ENCODE results near the gene GCKR.

The GCKR gene

DNA sequence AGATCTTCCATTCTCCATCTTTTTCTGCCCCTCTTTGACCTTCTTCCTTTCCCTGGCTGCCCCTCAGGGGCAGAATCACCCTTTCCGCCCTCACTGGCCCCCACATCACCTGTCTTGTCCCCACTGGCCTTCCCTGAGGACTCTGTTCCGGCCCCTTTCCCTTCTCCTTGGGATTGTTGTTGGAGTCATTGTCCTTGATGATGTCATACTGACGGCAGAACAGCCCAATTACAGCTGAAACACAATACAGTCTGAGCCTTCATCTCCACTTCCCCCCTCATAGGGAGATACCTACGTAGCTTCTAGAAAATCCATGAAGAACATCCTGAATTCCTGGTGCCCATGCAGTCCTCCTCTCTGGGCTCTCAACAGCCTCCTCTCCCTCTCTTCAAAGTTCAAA lies 4.1 kb upstream of the GCKR start:
- Histone ChIP-seq H3K9ac (ENCODE audit: low read length) (no peak overlapping the region), H3K27me3 (replicated peaks; ENCODE audit: control insufficient read depth, insufficient read depth, low read length) (no peaks in the 10 kb centered on the region), H3K36me3 (ENCODE audit: control insufficient read depth, insufficient read depth, low read length, severe bottlenecking) (peaks cover 24% of the 10 kb centered on the region), H3K4me3 (ENCODE audit: low read length) (no peak overlapping the region), H3K4me1 (ENCODE audit: control insufficient read depth, insufficient read depth, low read length) (peaks cover 36% of the 10 kb centered on the region), H3K9me3 (ENCODE audit: control insufficient read depth, low read length) (no peaks in the 10 kb centered on the region)
- DNase-seq (ENCODE audit: low read depth) = no peak

- Histone ChIP-seq H3K4me3 (ENCODE audit: low read length) (peak overlapping the region; percentile 77), H3K27me3 (replicated peaks; ENCODE audit: control insufficient read depth, insufficient read depth, low read length) (no peaks in the 10 kb centered on the region), H3K9ac (ENCODE audit: low read length) (peak overlapping the region; percentile 88), H3K4me1 (ENCODE audit: control insufficient read depth, insufficient read depth, low read length) (peaks cover 32% of the 10 kb centered on the region), H3K9me3 (ENCODE audit: control insufficient read depth, low read length) (no peaks in the 10 kb centered on the region), H3K36me3 (ENCODE audit: control insufficient read depth, insufficient read depth, low read length, severe bottlenecking) (peaks cover 24% of the 10 kb centered on the region)
- DNase-seq (ENCODE audit: low read depth) = no peak
Observed at GRCh38 chr2:27493948-27494283, 2.7 kb upstream of the GCKR start.

GRCh38 chr2:27494284-27494943 lies 2.2 kb upstream of the GCKR start:
- H3K4me1 ChIP-seq (ENCODE audit: control insufficient read depth, insufficient read depth, low read length) = peaks cover 28% of the 10 kb centered on the region
- peak overlapping the region; percentile 77 for H3K4me3 ChIP-seq (ENCODE audit: low read length)
- H3K27me3 ChIP-seq (replicated peaks; ENCODE audit: control insufficient read depth, insufficient read depth, low read length) = no peaks in the 10 kb centered on the region
- H3K9ac ChIP-seq (ENCODE audit: low read length) = peak overlapping the region; percentile 88
- peaks cover 24% of the 10 kb centered on the region for H3K36me3 ChIP-seq (ENCODE audit: control insufficient read depth, insufficient read depth, low read length, severe bottlenecking)
- H3K9me3 ChIP-seq (ENCODE audit: control insufficient read depth, low read length) = no peaks in the 10 kb centered on the region
- DNase-seq (ENCODE audit: low read depth) = peak; percentile 48

DNA sequence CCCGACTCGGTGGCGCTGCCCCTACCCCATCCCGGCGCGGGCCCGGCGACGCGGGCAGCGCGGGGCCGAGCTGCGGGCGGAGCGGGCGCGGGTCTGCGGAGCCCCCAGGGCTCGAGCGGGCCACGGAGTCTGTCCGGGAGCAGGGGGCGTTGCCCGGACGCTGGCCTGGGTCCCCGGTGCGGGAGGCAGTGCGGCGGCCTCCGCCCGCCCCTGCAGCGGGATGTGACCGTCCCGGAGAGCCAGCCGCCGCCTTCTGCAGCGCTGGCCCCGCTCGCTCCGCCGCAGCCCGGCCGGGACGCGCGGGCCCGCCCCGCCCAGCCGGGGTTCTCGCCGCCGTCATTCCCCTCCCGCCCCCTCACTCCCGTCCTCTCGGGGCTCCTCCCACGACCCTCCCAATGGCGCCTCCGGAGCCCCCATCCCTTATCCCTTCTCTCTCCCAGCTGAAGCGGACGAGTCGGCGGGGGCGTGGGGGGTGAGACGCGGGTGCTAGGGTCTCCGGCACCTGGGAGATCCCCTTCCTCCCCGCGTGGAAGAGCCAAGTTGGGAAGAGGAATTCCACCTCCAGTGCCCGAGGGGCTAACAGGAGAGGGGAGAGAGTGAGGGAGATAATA lies 1.6 kb upstream of the GCKR start, which contains the start of gene FNDC4:
FNDC4 (minus strand) TSS at position 257 of the 611 bp plus-strand sequence. CDS start 521 bp downstream, outside the sequence.
- Histone ChIP-seq H3K4me3 (ENCODE audit: low read length) (peak within 1 kb of the TSS; percentile 77), H3K9ac (ENCODE audit: low read length) (peak within 1 kb of the TSS; percentile 88), H3K36me3 (ENCODE audit: control insufficient read depth, insufficient read depth, low read length, severe bottlenecking) (peaks cover 24% of the 10 kb centered on the region), H3K27me3 (replicated peaks; ENCODE audit: control insufficient read depth, insufficient read depth, low read length) (no peaks in the 10 kb centered on the region), H3K4me1 (ENCODE audit: control insufficient read depth, insufficient read depth, low read length) (peaks cover 28% of the 10 kb centered on the region), H3K9me3 (ENCODE audit: control insufficient read depth, low read length) (no peaks in the 10 kb centered on the region)
- DNase-seq (ENCODE audit: low read depth) = peak; percentile 67

GRCh38 chr2:27495840-27496356 lies 741 bp upstream of the GCKR start:
- no peaks in the 10 kb centered on the region for H3K9me3 ChIP-seq (ENCODE audit: control insufficient read depth, low read length)
- peaks cover 23% of the 10 kb centered on the region for H3K36me3 ChIP-seq (ENCODE audit: control insufficient read depth, insufficient read depth, low read length, severe bottlenecking)
- H3K4me1 ChIP-seq (ENCODE audit: control insufficient read depth, insufficient read depth, low read length) = peaks cover 28% of the 10 kb centered on the region
- H3K27me3 ChIP-seq (replicated peaks; ENCODE audit: control insufficient read depth, insufficient read depth, low read length) = no peaks in the 10 kb centered on the region
- H3K9ac ChIP-seq (ENCODE audit: low read length) = peak overlapping the region; percentile 88
- H3K4me3 ChIP-seq (ENCODE audit: low read length) = peak overlapping the region; percentile 77
- DNase-seq (ENCODE audit: low read depth) = no peak

DNA sequence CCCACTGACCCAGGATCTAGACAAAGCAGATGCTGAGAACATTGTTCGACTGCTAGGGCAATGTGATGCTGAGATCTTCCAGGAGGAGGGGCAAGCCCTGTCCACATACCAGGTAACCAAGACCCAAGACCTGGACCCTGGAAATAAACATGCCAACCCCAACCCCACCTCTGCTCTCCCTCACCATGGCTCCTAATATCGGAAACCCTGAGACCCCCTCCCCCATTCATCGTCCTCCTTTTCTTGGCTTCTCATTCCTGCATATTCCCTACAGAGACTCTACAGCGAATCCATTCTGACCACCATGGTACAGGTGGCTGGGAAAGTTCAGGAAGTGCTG lies 619 bp downstream of the GCKR start:
- H3K27me3 ChIP-seq (replicated peaks; ENCODE audit: control insufficient read depth, insufficient read depth, low read length) = no peaks in the 10 kb centered on the region
- H3K9ac ChIP-seq (ENCODE audit: low read length) = no peak overlapping the region
- peaks cover 34% of the 10 kb centered on the region for H3K4me1 ChIP-seq (ENCODE audit: control insufficient read depth, insufficient read depth, low read length)
- no peak overlapping the region for H3K4me3 ChIP-seq (ENCODE audit: low read length)
- H3K36me3 ChIP-seq (ENCODE audit: control insufficient read depth, insufficient read depth, low read length, severe bottlenecking) = peaks cover 9% of the 10 kb centered on the region
- H3K9me3 ChIP-seq (ENCODE audit: control insufficient read depth, low read length) = no peaks in the 10 kb centered on the region
- no peak for DNase-seq (ENCODE audit: low read depth)

DNA sequence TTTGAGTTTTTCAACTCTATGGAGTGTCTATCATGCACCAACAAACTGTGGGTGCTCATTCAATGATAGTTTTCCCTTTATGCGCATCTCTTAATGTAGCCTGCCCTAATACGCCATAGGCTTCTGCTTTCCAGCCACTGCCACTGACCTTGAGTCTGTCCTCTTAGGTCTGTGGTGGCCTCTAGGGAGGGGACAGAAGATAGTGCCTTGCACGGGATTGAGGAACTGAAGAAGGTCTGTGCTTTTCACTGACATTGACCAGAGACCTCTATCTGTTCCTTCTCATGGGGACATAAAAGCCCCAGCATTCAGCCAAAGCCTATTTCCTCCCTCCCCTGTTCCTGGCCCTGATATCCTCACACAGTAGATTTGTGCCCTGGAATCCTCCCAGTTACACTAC lies 2.3 kb downstream of the GCKR start:
- no peaks in the 10 kb centered on the region for H3K27me3 ChIP-seq (replicated peaks; ENCODE audit: control insufficient read depth, insufficient read depth, low read length)
- H3K9ac ChIP-seq (ENCODE audit: low read length) = no peak overlapping the region
- DNase-seq (ENCODE audit: low read depth) = no peak
- H3K9me3 ChIP-seq (ENCODE audit: control insufficient read depth, low read length) = no peaks in the 10 kb centered on the region
- H3K4me3 ChIP-seq (ENCODE audit: low read length) = no peak overlapping the region
- H3K36me3 ChIP-seq (ENCODE audit: control insufficient read depth, insufficient read depth, low read length, severe bottlenecking) = no peaks in the 10 kb centered on the region
- H3K4me1 ChIP-seq (ENCODE audit: control insufficient read depth, insufficient read depth, low read length) = peaks cover 25% of the 10 kb centered on the region

- Histone ChIP-seq H3K4me1 (ENCODE audit: control insufficient read depth, insufficient read depth, low read length) (peaks cover 15% of the 10 kb centered on the region), H3K9me3 (ENCODE audit: control insufficient read depth, low read length) (no peaks in the 10 kb centered on the region), H3K27me3 (replicated peaks; ENCODE audit: control insufficient read depth, insufficient read depth, low read length) (no peaks in the 10 kb centered on the region), H3K36me3 (ENCODE audit: control insufficient read depth, insufficient read depth, low read length, severe bottlenecking) (no peaks in the 10 kb centered on the region), H3K4me3 (ENCODE audit: low read length) (no peak overlapping the region), H3K9ac (ENCODE audit: low read length) (no peak overlapping the region)
- no peak for DNase-seq (ENCODE audit: low read depth)
Observed at GRCh38 chr2:27501042-27501441, 4.4 kb downstream of the GCKR start.

GRCh38 chr2:27502142-27502541 lies 5.5 kb downstream of the GCKR start:
- Histone ChIP-seq H3K4me1 (ENCODE audit: control insufficient read depth, insufficient read depth, low read length) (peaks cover 7% of the 10 kb centered on the region), H3K27me3 (replicated peaks; ENCODE audit: control insufficient read depth, insufficient read depth, low read length) (no peaks in the 10 kb centered on the region), H3K36me3 (ENCODE audit: control insufficient read depth, insufficient read depth, low read length, severe bottlenecking) (no peaks in the 10 kb centered on the region), H3K4me3 (ENCODE audit: low read length) (no peak overlapping the region), H3K9me3 (ENCODE audit: control insufficient read depth, low read length) (no peaks in the 10 kb centered on the region), H3K9ac (ENCODE audit: low read length) (no peak overlapping the region)
- DNase-seq (ENCODE audit: low read depth) = no peak

- Histone ChIP-seq H3K27me3 (replicated peaks; ENCODE audit: control insufficient read depth, insufficient read depth, low read length) (no peaks in the 10 kb centered on the region), H3K9ac (ENCODE audit: low read length) (no peak overlapping the region), H3K9me3 (ENCODE audit: control insufficient read depth, low read length) (no peaks in the 10 kb centered on the region), H3K4me1 (ENCODE audit: control insufficient read depth, insufficient read depth, low read length) (peaks cover 6% of the 10 kb centered on the region), H3K4me3 (ENCODE audit: low read length) (no peak overlapping the region), H3K36me3 (ENCODE audit: control insufficient read depth, insufficient read depth, low read length, severe bottlenecking) (no peaks in the 10 kb centered on the region)
- no peak for DNase-seq (ENCODE audit: low read depth)
Observed at GRCh38 chr2:27506587-27506986, 9.9 kb downstream of the GCKR start.

GRCh38 chr2:27507293-27507692 lies 10.7 kb downstream of the GCKR start:
- no peaks in the 10 kb centered on the region for H3K9me3 ChIP-seq (ENCODE audit: control insufficient read depth, low read length)
- no peaks in the 10 kb centered on the region for H3K4me1 ChIP-seq (ENCODE audit: control insufficient read depth, insufficient read depth, low read length)
- H3K9ac ChIP-seq (ENCODE audit: low read length) = no peak overlapping the region
- no peaks in the 10 kb centered on the region for H3K36me3 ChIP-seq (ENCODE audit: control insufficient read depth, insufficient read depth, low read length, severe bottlenecking)
- DNase-seq (ENCODE audit: low read depth) = no peak
- no peak overlapping the region for H3K4me3 ChIP-seq (ENCODE audit: low read length)
- H3K27me3 ChIP-seq (replicated peaks; ENCODE audit: control insufficient read depth, insufficient read depth, low read length) = no peaks in the 10 kb centered on the region

Measured in adipocyte (in vitro differentiated cells).